ENCODE data around the gene SLC11A1.

Gene SLC11A1

GRCh38 chr2:218387369-218388194 is 5.5 kb downstream of the SLC11A1 start:
- TF ChIP-seq ESRRG (CRISPR knock-in tag; IDR thresholded peaks at IDR 0.05) (no peak), PPARA (CRISPR knock-in tag; IDR thresholded peaks at IDR 0.05; ENCODE audit: borderline replicate concordance) (no peak)
- ATAC-seq: peak; percentile 14; the same call in 2 of the 3 replicates

DNA sequence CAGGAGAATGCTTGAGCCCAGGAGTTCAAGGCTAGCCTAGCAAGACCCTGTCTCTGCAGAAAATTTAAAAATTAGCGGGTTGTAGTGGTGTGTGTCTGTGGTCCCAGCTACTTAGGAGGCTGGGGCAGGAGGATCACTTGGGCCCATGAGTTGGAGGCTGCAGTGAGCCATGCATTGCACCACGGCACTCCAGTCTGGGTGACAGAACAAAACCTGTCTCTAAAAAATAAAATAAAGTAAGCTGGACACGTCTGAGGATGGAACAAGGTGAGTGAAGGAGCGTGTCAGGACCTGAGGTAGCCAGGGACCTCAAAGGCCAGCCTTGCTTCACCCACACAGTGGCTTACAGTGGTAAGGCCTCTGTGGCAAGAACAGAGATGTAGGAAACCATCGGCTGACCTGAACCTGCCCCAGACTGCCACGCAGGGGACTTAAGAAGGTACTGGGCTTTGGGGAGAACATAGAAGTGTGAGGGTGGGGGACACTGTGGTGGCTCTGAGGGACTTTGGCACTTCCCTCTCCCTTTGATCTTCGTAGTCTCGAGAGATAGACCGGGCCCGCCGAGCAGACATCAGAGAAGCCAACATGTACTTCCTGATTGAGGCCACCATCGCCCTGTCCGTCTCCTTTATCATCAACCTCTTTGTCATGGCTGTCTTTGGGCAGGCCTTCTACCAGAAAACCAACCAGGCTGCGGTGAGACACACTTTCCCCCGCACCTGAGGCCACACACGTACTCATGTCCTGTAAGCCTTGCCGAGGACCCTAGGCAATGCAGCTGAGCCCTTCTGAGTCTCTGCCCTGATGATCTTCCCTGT is 7.5 kb downstream of the SLC11A1 start:
- ATAC-seq: no peak
- TF ChIP-seq CSDC2 (CRISPR knock-in tag; IDR thresholded peaks at IDR 0.05): no peak
- no peak for TF ChIP-seq ARNTL (CRISPR knock-in tag; IDR thresholded peaks at IDR 0.05; ENCODE audit: borderline replicate concordance, low read depth)
- no peak for TF ChIP-seq ZNF70 (CRISPR knock-in tag; IDR thresholded peaks at IDR 0.05)
- TF ChIP-seq ISL1 (CRISPR knock-in tag; IDR thresholded peaks at IDR 0.05): no peak
- TF ChIP-seq TCF4 (CRISPR knock-in tag; IDR thresholded peaks at IDR 0.05; ENCODE audit: borderline replicate concordance): no peak
- no peak for TF ChIP-seq ZNF8 (CRISPR knock-in tag; IDR thresholded peaks at IDR 0.05)
- TF ChIP-seq TOX (CRISPR knock-in tag; IDR thresholded peaks at IDR 0.05; ENCODE audit: borderline replicate concordance): no peak
- no peak for TF ChIP-seq ESRRG (CRISPR knock-in tag; IDR thresholded peaks at IDR 0.05)
- TF ChIP-seq POU6F1 (CRISPR knock-in tag; IDR thresholded peaks at IDR 0.05; ENCODE audit: borderline replicate concordance, low read depth): no peak
- no peak for TF ChIP-seq ZFP30 (CRISPR knock-in tag; IDR thresholded peaks at IDR 0.05)
- no peak for TF ChIP-seq TSHZ2 (CRISPR knock-in tag; IDR thresholded peaks at IDR 0.05)
- no peak for TF ChIP-seq CREB5 (CRISPR knock-in tag; IDR thresholded peaks at IDR 0.05; ENCODE audit: low read depth)
- no peak for TF ChIP-seq GLIS3 (CRISPR knock-in tag; IDR thresholded peaks at IDR 0.05)
- no peak for TF ChIP-seq ZC3H10 (CRISPR knock-in tag; IDR thresholded peaks at IDR 0.05)
- no peak for TF ChIP-seq RARB (CRISPR knock-in tag; IDR thresholded peaks at IDR 0.05)

DNA sequence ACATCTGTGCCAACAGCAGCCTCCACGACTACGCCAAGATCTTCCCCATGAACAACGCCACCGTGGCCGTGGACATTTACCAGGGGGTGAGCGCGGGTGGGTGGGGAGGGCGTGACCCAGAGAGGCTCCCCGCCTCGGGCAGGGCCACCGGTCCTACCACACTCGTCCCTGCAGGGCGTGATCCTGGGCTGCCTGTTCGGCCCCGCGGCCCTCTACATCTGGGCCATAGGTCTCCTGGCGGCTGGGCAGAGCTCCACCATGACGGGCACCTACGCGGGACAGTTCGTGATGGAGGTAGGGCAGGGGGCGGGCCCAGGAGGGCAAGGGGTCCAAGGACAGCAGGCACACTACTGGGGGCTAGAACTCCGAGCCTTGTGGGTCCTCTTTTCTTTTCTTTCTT is 9.1 kb downstream of the SLC11A1 start:
- ATAC-seq: no peak
- TF ChIP-seq PPARA (CRISPR knock-in tag; IDR thresholded peaks at IDR 0.05; ENCODE audit: borderline replicate concordance): no peak
- TF ChIP-seq CREB5 (CRISPR knock-in tag; IDR thresholded peaks at IDR 0.05; ENCODE audit: low read depth): no peak
- TF ChIP-seq ESRRG (CRISPR knock-in tag; IDR thresholded peaks at IDR 0.05): no peak
- no peak for TF ChIP-seq ARNTL (CRISPR knock-in tag; IDR thresholded peaks at IDR 0.05; ENCODE audit: borderline replicate concordance, low read depth)
- no peak for TF ChIP-seq CSRNP3 (CRISPR knock-in tag; IDR thresholded peaks at IDR 0.05)
- TF ChIP-seq TOX (CRISPR knock-in tag; IDR thresholded peaks at IDR 0.05; ENCODE audit: borderline replicate concordance): no peak
- TF ChIP-seq ZNF565 (CRISPR knock-in tag; conservative IDR thresholded peaks at IDR 0.05; ENCODE audit: low read depth): no peak
- TF ChIP-seq ZC3H10 (CRISPR knock-in tag; IDR thresholded peaks at IDR 0.05): no peak
- TF ChIP-seq POU6F1 (CRISPR knock-in tag; IDR thresholded peaks at IDR 0.05; ENCODE audit: borderline replicate concordance, low read depth): no peak
- TF ChIP-seq ZFP30 (CRISPR knock-in tag; IDR thresholded peaks at IDR 0.05): no peak
- no peak for TF ChIP-seq ZNF70 (CRISPR knock-in tag; IDR thresholded peaks at IDR 0.05)
- no peak for TF ChIP-seq RARB (CRISPR knock-in tag; IDR thresholded peaks at IDR 0.05)
- no peak for TF ChIP-seq TSHZ2 (CRISPR knock-in tag; IDR thresholded peaks at IDR 0.05)
- TF ChIP-seq TCF4 (CRISPR knock-in tag; IDR thresholded peaks at IDR 0.05; ENCODE audit: borderline replicate concordance): no peak
